SIG-M5 treated with dmso at 0.1 percent for 504 hours (cell line): ENCODE data around the gene RDH8.
A peak's percentile ranks its signal among the peaks of the same experiment; 100 is the strongest.
"Not testable (repeated sequence)": the region's sequence is repeated elsewhere in the genome, so short reads cannot be mapped to it uniquely, and the experiment has no call there.

Source experiments
- DNase-seq: peaks from one replicate; lab custom pipeline; 2025; ENCODE audit not compliant: unreplicated experiment; lab: John Stamatoyannopoulos, UW

Gene RDH8

GRCh38 chr19:10005632-10006334 lies 7.5 kb upstream of the RDH8 start:
- DNase-seq, result no peak

DNA sequence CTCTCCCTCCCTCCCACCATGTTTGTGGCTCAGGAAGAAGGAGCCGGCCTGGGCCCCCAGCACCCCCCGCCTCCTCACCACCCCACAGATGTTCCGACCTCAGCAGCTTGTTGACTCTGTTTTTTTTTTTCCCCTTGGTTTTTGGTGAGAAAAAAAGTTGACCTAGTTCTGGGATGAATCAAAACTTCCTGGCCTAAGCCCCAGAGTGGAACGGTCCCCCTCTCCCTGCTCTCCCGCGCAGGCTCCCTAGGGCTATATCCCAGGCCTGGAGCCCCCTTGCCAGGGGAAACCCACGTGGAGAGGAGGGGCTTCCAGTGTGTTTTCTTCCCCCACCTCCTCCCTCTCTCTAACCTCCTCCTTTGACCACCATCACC lies 7.0 kb upstream of the RDH8 start:
- DNase-seq, result no peak

DNA sequence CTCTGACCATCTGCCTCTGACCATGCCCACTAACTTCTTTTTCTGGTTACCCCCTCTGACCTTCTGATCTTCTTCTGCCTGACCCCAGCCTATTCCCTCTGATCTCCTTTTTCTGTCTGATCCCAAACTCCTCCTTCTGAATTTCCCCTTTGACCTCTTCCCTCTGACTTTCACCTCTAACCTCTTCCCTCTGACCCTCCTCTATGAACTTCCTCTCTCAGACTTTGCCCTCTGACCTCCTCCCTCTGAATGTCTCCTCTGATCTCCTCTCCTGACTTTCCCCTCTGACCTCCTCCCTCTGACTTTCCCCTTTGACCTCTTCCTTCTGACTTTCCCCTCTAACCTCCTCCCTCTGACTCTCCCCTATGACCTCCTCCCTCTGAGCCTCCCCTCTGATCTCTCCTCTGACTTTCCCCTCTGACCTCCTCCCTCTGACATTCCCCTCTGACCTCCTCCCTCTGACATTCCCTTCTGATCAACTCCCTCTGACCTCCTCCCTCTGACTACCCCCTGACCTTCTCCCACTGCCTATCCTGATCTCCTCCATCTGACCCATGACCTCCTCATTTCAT lies 6.4 kb upstream of the RDH8 start:
- no peak for DNase-seq

DNA sequence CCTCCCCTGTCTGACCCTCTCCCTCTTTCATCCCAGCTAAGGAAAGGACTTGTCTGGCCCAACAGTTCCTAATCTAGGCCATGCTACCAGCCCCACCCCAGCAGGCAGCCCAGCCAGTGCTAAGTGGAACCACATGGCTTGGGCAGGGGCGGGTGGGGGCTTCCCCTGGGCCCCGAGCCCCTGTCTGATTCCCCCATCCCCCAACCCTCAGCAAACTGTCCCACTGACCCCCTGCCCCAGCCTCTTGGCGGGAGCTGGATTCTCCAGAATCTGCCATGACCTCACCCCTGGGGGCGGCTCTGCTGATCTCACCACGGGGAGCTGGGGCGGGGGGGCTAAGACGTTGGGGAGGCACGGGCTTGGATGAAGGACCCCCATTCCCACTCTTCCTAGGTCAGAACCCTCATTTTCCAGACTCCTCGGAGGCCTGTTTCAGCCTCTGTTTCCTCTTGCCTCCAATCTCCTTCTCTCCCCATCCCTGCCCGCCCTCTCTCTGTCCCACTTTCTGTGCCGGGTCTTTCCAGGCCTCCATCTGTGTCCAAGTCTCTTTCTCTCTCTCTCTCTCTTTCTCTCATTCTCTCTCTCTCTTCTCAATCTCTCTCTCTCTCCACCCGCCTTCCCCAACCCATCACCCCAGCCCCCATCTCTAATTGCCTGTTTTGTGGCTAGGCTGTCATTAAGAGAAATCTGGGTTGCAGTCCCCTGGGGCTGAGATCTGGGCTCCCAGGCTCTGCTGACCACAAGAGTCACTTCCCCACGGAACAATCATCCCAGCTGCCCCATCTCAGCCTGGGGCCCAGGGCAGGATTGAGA lies 5.7 kb upstream of the RDH8 start:
- no peak for DNase-seq

- DNase-seq, result no peak
Observed at GRCh38 chr19:10008184-10008765, 5.0 kb upstream of the RDH8 start.

- no peak for DNase-seq
Observed at GRCh38 chr19:10009714-10010224, 3.5 kb upstream of the RDH8 start.

- no peak for DNase-seq
Observed at GRCh38 chr19:10010247-10010691, 3.0 kb upstream of the RDH8 start, which contains the start of gene COL5A3. Gene COL5A3 (minus strand): TSS chr19:10010504. CDS start chr19:10010385, 119 bp downstream.

DNA sequence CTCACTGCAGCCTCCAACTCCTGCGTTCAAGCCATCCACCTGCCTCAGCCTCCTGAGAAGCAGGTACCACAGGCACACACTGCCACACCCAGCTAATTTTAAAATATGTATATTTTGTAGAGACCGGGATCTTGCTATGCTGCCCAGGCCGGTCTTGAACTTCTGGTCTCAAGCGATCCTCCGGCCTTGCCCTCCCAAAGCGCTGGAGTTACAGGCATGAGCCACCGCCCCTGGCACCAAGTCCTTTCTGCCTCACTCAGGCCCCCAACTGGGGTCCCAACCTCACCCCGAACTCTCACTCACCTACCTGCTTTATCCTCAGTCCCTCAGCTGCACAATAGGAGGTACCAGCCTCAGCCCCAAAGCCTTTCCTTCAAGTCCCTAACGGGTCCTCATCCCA lies 2.3 kb upstream of the RDH8 start:
- DNase-seq, result no peak

- no peak for DNase-seq
Observed at GRCh38 chr19:10011974-10012373, 1.3 kb upstream of the RDH8 start.

- no peak for DNase-seq
Observed at GRCh38 chr19:10013834-10014618, 743 bp downstream of the RDH8 start.

DNA sequence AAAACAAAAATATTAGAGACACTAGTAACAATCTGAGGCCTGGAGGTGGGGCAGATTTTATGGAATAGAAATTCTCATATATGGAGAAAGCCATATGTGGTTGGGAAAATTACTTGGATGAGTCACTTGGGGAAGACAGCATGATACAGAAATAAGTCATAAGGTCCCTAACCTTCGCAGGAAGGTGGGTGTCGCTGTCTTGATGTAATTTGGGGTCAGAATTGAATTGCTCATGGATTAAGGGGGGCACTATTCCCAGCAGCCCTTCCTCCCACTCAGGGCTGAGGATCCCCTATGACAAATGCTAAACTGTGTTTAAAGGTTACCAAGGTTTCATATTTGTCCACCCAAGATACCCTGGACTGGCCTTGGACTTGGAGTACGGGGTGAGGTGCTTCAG lies 5.0 kb downstream of the RDH8 start:
- no peak for DNase-seq

- DNase-seq, result no peak
Observed at GRCh38 chr19:10018786-10019185, 5.5 kb downstream of the RDH8 start.

GRCh38 chr19:10019246-10019645 lies 6.0 kb downstream of the RDH8 start:
- DNase-seq, result no peak

DNA sequence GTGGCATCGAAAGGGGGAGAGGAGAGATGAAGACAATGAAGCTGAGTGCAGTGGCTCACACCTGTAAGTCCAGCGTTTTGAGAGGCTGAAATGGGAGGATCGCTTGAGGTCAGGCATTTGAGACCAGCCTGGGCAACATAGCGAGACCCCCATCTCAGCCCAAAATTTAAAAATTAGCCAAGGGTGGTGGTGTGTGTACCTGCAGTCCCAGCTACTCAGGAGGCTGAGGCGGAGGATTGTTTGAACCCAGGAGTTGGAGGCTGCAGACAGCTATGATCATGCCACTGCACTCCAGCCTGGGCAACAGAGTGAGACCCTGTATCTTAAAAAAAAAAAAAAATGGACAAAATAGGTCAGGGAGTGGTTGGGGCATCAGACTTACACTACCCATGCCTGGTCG lies 7.6 kb downstream of the RDH8 start:
- no peak for DNase-seq

- DNase-seq, result no peak
Observed at GRCh38 chr19:10021446-10021845, 8.2 kb downstream of the RDH8 start.

DNA sequence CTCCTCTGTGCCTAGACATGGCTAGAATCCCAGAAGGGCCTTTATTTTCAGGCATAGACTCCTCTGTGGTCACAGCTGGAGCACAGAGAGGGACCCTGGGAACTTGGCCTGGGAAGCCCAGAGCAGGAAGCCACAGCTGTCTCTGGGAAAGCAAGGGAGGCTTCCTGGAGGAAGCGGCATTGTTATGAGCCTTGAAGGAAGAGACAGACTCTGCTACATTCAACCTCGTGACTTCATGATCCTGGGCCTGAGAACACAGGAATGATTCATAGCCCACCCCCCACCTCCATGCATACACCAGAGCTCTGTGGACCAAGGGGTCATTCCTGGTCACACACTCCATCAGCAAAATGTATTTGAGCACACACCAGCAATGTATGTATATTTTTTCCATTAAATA lies 8.6 kb downstream of the RDH8 start:
- no peak for DNase-seq

DNA sequence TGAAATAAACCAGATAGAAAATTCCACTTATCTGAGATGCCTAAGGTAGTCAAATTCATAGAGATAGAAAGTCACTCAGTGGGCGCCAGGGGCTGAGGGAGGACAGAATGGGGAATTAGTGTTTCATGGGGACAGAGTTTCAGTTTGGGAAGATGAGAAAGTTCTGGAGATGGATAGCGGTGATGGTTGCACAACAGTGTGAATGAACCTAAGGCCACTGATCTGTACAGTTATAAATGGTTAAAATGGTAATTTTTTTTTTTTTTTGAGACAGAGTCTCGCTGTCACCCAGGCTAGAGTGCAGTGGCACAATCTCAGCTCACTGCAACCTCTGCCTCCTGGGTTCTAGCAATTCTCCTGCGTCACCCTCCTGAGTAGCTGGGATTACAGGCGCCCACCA lies 9.8 kb downstream of the RDH8 start:
- DNase-seq, result not testable (repeated sequence)

DNA sequence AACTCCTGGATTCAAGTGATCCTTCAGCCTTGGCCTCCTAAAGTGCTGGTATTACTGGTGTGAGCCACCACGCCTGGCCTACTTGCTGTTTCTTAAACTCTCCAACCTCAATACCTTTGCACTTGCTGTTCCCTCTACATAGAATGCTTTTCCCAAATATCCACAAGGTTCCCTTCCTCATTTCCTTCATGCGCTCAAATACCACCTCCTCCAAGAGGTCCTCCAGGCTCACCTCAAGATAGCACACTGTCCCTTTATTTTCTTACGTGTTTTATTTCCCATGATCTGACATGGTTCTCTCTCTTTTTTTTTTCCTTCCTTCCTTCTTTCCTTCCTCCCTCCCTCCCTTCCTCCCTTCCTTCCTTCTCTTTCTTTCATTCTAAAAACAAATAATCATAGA lies 13.5 kb downstream of the RDH8 start:
- DNase-seq, result no peak

GRCh38 chr19:10027158-10027997 lies 14.1 kb downstream of the RDH8 start:
- DNase-seq, result peak; percentile 82

GRCh38 chr19:10033614-10034013 lies 20.3 kb downstream of the RDH8 start:
- no peak for DNase-seq
